B cell (primary cell): ENCODE data around the gene CCDC187. TPM values are rescaled to one million over a fixed set of nuclear protein-coding genes. Genes with fewer than 3 reads are reported as not detected.

Experiments
- ATAC-seq: fragments of 200-7000 bp; cut with Tn5 transposase; one replicate; pipeline ENCODE4 v1.10.0; 2021; ENCODE audit warnings: low read depth, mild to moderate bottlenecking, moderate number of reproducible peaks, moderate library complexity
- CTCF ChIA-PET: fragments of 350-600 bp; sonication (Branson Sonifier 250); formaldehyde crosslinking; loops from one replicate; lab custom pipeline; 2021; ENCODE audit warnings: antibody characterized with exemption, inconsistent platforms; lab: Charles Lee
- POLR2A ChIA-PET: fragments of 350-600 bp; sonication (Branson Sonifier 250); formaldehyde crosslinking; loops from one replicate; lab custom pipeline; 2021; ENCODE audit warnings: antibody characterized with exemption; lab: Charles Lee
- DNase-seq: peaks from one replicate; pipeline ENCODE4 v3.0.0; 2013
- H2AFZ ChIP-seq: 2 replicates; pipeline ENCODE4 v1.6.1; 2012; ENCODE audit warnings: mild to moderate bottlenecking, low read depth, low read length; ENCODE audit not compliant: insufficient read depth, poor library complexity, severe bottlenecking
- H3K27ac ChIP-seq, 2 donors: 1 replicate in 1 of 2; 2 replicates in 1 of 2; pipeline ENCODE4 v1.5.1; 2012 to 2013; ENCODE audit warnings: low read length in 2 of 2, mild to moderate bottlenecking in 2 of 2, moderate library complexity in 1 of 2
- H3K27me3 ChIP-seq, 4 experiments: fragments of 200-600 bp in 1 of 4; sonication (generic) in 1 of 4; replicated peaks in 1 of 4; 1 replicate in 2 of 4; 2 replicates in 2 of 4; pipeline versions ENCODE4 v1.6.1 to v1.7.0; 2013 to 2016; ENCODE audit warnings: low read length in 3 of 4, mild to moderate bottlenecking in 2 of 4, mixed read lengths in 1 of 4, moderate library complexity in 1 of 4; ENCODE audit not compliant: insufficient read depth in 4 of 4, control insufficient read depth in 3 of 4; ENCODE audit errors: control extremely low read depth in 1 of 4
- H3K36me3 ChIP-seq, 2 experiments: replicated peaks in 1 of 2; 1 replicate in 1 of 2; 2 replicates in 1 of 2; pipeline versions ENCODE4 v1.6.1 to v1.7.1; 2013; ENCODE audit warnings: low read length in 1 of 2; ENCODE audit not compliant: insufficient read depth in 2 of 2, control insufficient read depth in 1 of 2; ENCODE audit errors: control extremely low read depth in 1 of 2, extremely low read depth in 1 of 2
- H3K4me1 ChIP-seq, 2 donors: fragments of 200-600 bp in 1 of 2; sonication (generic) in 1 of 2; 1 replicate in 1 of 2; 2 replicates in 1 of 2; pipeline versions ENCODE4 v1.5.1 to v1.6.1; 2013 to 2017; ENCODE audit warnings: low read length in 2 of 2; ENCODE audit not compliant: control insufficient read depth in 2 of 2, insufficient read depth in 2 of 2
- H3K4me2 ChIP-seq: replicated peaks from 2 replicates; pipeline ENCODE3; 2012; ENCODE audit warnings: mild to moderate bottlenecking, low read depth, low read length; ENCODE audit not compliant: poor library complexity, severe bottlenecking
- H3K4me3 ChIP-seq, 5 experiments: fragments of 200-600 bp in 1 of 5; sonication (generic) in 1 of 5; 1 replicate in 3 of 5; 2 replicates in 2 of 5; pipeline versions ENCODE4 v1.5.1 to v1.7.0; 2011 to 2016; ENCODE audit warnings: low read length in 4 of 5, mild to moderate bottlenecking in 4 of 5, low read depth in 2 of 5, control low read depth in 1 of 5, moderate library complexity in 1 of 5; ENCODE audit not compliant: insufficient read depth in 1 of 5; ENCODE audit errors: control extremely low read depth in 1 of 5, extremely low read depth in 1 of 5
- H3K79me2 ChIP-seq: fragments of 200-600 bp; sonication (generic); one replicate; pipeline ENCODE4 v1.6.0; 2016; ENCODE audit warnings: low read length; ENCODE audit not compliant: control insufficient read depth, insufficient read depth
- H3K9ac ChIP-seq: fragments of 200-600 bp; sonication (generic); 2 replicates; pipeline ENCODE4 v1.6.1; 2017; ENCODE audit warnings: mild to moderate bottlenecking, low read length, moderate library complexity
- H3K9me3 ChIP-seq, 3 donors: one replicate each; pipeline versions ENCODE4 v1.6.1 to v1.7.1; 2013; ENCODE audit warnings: low read length in 2 of 3; ENCODE audit not compliant: control insufficient read depth in 2 of 3, insufficient read depth in 1 of 3; ENCODE audit errors: control extremely low read depth in 1 of 3
- H4K20me1 ChIP-seq: 2 replicates; pipeline ENCODE4 v1.6.0; 2012; ENCODE audit warnings: mild to moderate bottlenecking, low read length; ENCODE audit not compliant: insufficient read depth, control insufficient read depth, poor library complexity, severe bottlenecking
- H3K27ac Mint-ChIP-seq: one replicate; pipeline ENCODE4 v1.8.0; 2021; ENCODE audit warnings: mixed read lengths
- H3K27me3 Mint-ChIP-seq: one replicate; pipeline ENCODE4 v1.8.0; 2021; ENCODE audit warnings: mixed read lengths
- H3K4me1 Mint-ChIP-seq: one replicate; pipeline ENCODE4 v1.8.0; 2021; ENCODE audit warnings: mixed read lengths
- H3K4me3 Mint-ChIP-seq: one replicate; pipeline ENCODE4 v1.8.0; 2021; ENCODE audit warnings: mixed read lengths
- H3K9me3 Mint-ChIP-seq: one replicate; pipeline ENCODE4 v1.8.0; 2022; ENCODE audit warnings: mixed read lengths; ENCODE audit not compliant: insufficient read depth
- CTCF ChIP-seq: fragments of 200-600 bp; IDR thresholded peaks from one replicate; pipeline ENCODE4 v1.8.0; 2022; ENCODE audit warnings: antibody characterized with exemption, mild to moderate bottlenecking
- EZH2 ChIP-seq: IDR thresholded peaks from 2 replicates; pipeline ENCODE4 v1.6.1; 2012; ENCODE audit warnings: borderline replicate concordance, low read depth, mild to moderate bottlenecking, moderate library complexity, low read length; ENCODE audit not compliant: insufficient read depth, poor library complexity, severe bottlenecking
- WGBS: methylation state at CpG from one replicate; pipeline ENCODE4 v1.1.5; 2013; ENCODE audit warnings: missing lambda C conversion rate; ENCODE audit not compliant: insufficient coverage; 5-methylcytosine and 5-hydroxymethylcytosine counted together
- intact Hi-C: fragments of 100-400 bp; cut with micrococcal nuclease; formaldehyde crosslinking; loops from one replicate; pipeline ENCODE4 v1.10.0; 2022
- polyA plus RNA-seq: library from polyadenylated mRNA; depleted of rRNA; stranded (reverse); fragments of >200 nt; gene quantifications from 2 replicates; pipeline ENCODE4 v1.2.3, GENCODE V29; 2012
- total RNA-seq, 2 donors: library from RNA; stranded (reverse); fragments of 120-200 nt in 1 of 2; gene quantifications; 1 replicate in 1 of 2; 2 replicates in 1 of 2; pipeline versions ENCODE4 v1.2.3 to v1.2.4, GENCODE V29; 2013 to 2022

CCDC187 gene
- total and polyA plus RNA-seq, 2 donors (not counting 1 experiment from before 2014, with no cell fraction given), result 1.5 to 7.6 TPM

DNA sequence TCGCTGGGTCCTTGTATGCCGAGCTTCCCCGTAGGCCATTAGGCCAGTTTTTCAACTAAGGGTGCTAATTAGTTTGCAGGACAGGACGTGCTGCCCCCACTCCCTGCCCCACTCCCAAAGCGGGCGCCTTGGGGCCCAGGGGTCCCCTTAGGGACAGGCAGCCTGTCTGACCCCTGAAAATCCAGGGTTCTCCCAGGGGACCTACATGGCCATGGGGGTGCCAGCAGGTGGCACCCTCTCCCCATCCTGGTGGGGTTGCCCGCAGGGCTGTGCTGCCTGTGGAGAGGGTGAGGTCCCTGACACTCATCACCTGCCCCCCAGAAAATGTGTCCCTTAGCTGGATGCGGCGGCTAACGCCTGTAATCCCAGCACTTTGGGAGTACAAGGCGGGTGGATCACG is 8.5 kb upstream of the CCDC187 start:
- H3K27me3 Mint-ChIP-seq, result peaks cover 11% of the 10 kb centered on the region
- DNase-seq, result peak; percentile 62
- H3K27ac ChIP-seq, result no peak overlapping the region
- no peak overlapping the region for H2AFZ ChIP-seq
- peaks cover 3% of the 10 kb centered on the region for H3K9me3 Mint-ChIP-seq
- ChIA-PET POLR2A (interaction anchor here (1.6 kb wide), 1 partner anchor 11 kb away, joined by 5 read pairs; no protein-coding TSS in a partner anchor), CTCF (interaction anchor here (0.9 to 2.7 kb wide), 4 partner anchors 12 to 319 kb away, joined by 3 to 21 read pairs (median 3); partner anchors contain the start of gene DNLZ)
- H4K20me1 ChIP-seq, result no peaks in the 10 kb centered on the region
- peaks cover 11% of the 10 kb centered on the region for H3K4me1 Mint-ChIP-seq
- no peak overlapping the region for H3K4me3 ChIP-seq
- H3K27ac Mint-ChIP-seq, result no peak overlapping the region
- intact Hi-C loops, result loop anchor here (1.0 kb wide), 1 partner anchor 51 kb away; the partner anchor contains the start of gene DNLZ
- no peaks in the 10 kb centered on the region for H3K36me3 ChIP-seq
- H3K27me3 ChIP-seq, result peaks cover 0 to 28% (median 2%) of the 10 kb centered on the region in 4 experiments
- ATAC-seq, result peak; percentile 31
- peaks cover 4% of the 10 kb centered on the region for H3K79me2 ChIP-seq
- H3K4me1 ChIP-seq, result peaks cover 48 to 49% of the 10 kb centered on the region in 2 donors
- peak overlapping the region; percentile 64 for H3K4me2 ChIP-seq
- H3K9me3 ChIP-seq, result peaks cover 0 to 27% (median 10%) of the 10 kb centered on the region in 3 donors
- H3K4me3 Mint-ChIP-seq, result peak overlapping the region; percentile 14
- peak; percentile 47 for TF ChIP-seq CTCF
- no peak for TF ChIP-seq EZH2
- no peak overlapping the region for H3K9ac ChIP-seq
- WGBS, result 56% methylated on average over 9 of the region's 12 CpGs

DNA sequence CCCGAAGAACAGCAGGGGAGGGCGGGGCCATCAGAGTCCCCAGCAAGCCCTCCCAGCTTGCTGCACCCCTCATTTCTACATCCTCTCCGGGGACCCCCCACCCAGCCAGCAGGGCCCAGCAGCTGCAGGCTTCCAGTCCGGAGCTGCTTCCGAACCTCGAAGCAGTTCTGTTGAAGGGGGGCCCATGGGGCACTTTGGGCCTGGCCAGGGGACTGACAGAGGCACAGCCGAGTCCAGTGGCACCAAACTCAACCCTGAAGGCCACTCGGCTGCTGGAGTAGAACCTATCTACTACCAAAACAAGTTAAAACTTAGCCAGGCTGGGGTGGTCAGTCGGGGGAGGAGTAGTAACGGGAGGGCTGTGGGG is 8.1 kb upstream of the CCDC187 start:
- H3K27ac Mint-ChIP-seq, result no peak overlapping the region
- DNase-seq, result no peak

More for the DNA sequence above, 8.1 kb upstream of the CCDC187 start:
- peaks cover 0 to 28% (median 2%) of the 10 kb centered on the region in 4 experiments for H3K27me3 ChIP-seq
- H3K27me3 Mint-ChIP-seq, result peaks cover 7% of the 10 kb centered on the region
- H3K9me3 Mint-ChIP-seq, result peaks cover 3% of the 10 kb centered on the region
- CTCF ChIA-PET, result interaction anchor here (0.9 to 2.7 kb wide), 5 partner anchors 16 to 320 kb away, joined by 3 to 21 read pairs (median 3); partner anchors contain the start of gene DNLZ
- TF ChIP-seq CTCF (no peak), EZH2 (no peak)
- no peak overlapping the region for H3K4me3 Mint-ChIP-seq
- no peak overlapping the region for H3K27ac ChIP-seq
- H4K20me1 ChIP-seq, result no peaks in the 10 kb centered on the region
- 49% methylated on average over 3 of the region's 10 CpGs for WGBS
- H3K4me3 ChIP-seq, result no peak overlapping the region
- H3K9me3 ChIP-seq, result peaks cover 0 to 27% (median 10%) of the 10 kb centered on the region in 3 donors
- H3K4me1 ChIP-seq, result peaks cover 52 to 53% of the 10 kb centered on the region in 2 donors
- POLR2A ChIA-PET, result interaction anchor here (1.6 kb wide), 1 partner anchor 11 kb away, joined by 5 read pairs; no protein-coding TSS in a partner anchor
- intact Hi-C loops, result loop anchor here (1.0 kb wide), 1 partner anchor 51 kb away; the partner anchor contains the start of gene DNLZ
- H3K9ac ChIP-seq, result no peak overlapping the region
- ATAC-seq, result no peak
- H3K4me1 Mint-ChIP-seq, result peaks cover 7% of the 10 kb centered on the region
- peaks cover 4% of the 10 kb centered on the region for H3K79me2 ChIP-seq
- peak overlapping the region; percentile 64 for H3K4me2 ChIP-seq
- no peak overlapping the region for H2AFZ ChIP-seq
- no peaks in the 10 kb centered on the region for H3K36me3 ChIP-seq
